Germinal center (tissue), 1 donor: ENCODE results near the gene FERMT3.

Experiments used
- DNase-seq: peaks from one replicate; pipeline ENCODE4 v3.0.0; 2012; ENCODE audit warnings: mixed read lengths, low spot score

Gene FERMT3

DNA sequence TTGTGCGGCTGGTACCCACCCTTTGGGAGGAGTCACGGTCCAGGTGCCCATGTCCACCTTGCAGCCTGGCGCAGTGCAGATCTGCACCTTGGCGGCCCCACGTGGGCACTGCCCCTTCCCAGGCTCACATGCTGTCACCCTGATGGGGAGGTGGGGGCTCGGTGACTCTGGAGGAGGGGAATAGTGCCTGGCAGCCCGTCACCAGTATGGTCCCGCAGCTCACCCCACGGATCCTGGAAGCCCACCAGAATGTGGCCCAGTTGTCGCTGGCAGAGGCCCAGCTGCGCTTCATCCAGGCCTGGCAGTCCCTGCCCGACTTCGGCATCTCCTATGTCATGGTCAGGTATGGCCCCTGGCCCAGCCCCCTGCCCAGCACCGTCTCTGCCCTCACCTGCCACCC is 14.3 kb downstream of the FERMT3 start:
- DNase-seq, result no peak

- no peak for DNase-seq
These were observed 16.1 kb downstream of the FERMT3 start for GRCh38 chr11:64222651-64223000.

GRCh38 chr11:64223001-64223651 is 16.6 kb downstream of the FERMT3 start:
- DNase-seq, result no peak

DNA sequence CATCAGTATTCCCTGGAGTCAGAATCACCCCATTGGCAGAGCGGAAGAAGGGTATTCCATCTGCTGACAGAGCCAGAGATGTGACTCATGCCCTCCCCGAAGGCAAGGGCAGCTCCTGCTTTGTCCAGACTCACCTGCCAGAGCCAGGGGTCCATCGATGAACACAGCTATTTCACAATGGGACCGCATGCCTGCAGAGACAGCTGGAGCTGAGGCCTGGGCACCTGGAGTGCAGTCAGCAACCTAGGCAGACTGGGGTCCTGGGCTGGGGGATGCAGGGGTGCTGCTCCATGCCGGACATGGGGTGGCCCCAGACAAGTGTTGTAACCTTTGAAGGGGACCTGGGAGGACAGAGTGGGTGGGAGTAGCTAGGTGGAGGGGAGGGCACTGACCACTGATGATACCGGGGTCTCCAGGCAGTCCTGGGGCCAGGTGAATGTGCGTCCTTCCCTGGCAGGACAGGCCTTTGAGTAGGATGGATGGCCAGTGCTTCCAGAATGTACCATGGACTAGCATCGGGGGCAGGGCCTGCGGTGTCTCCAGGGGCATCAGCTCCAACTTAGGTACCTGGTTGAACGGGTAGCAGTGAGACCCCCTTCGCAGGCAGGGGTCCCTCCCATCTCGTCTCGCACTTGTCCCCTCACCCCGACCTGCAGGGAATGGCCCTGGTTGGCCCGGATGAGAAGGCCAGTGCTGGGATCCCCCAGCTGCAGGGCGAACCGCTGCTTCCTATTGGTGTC is 17.8 kb downstream of the FERMT3 start:
- no peak for DNase-seq

GRCh38 chr11:64224891-64225607 is 18.5 kb downstream of the FERMT3 start:
- DNase-seq, result no peak

DNA sequence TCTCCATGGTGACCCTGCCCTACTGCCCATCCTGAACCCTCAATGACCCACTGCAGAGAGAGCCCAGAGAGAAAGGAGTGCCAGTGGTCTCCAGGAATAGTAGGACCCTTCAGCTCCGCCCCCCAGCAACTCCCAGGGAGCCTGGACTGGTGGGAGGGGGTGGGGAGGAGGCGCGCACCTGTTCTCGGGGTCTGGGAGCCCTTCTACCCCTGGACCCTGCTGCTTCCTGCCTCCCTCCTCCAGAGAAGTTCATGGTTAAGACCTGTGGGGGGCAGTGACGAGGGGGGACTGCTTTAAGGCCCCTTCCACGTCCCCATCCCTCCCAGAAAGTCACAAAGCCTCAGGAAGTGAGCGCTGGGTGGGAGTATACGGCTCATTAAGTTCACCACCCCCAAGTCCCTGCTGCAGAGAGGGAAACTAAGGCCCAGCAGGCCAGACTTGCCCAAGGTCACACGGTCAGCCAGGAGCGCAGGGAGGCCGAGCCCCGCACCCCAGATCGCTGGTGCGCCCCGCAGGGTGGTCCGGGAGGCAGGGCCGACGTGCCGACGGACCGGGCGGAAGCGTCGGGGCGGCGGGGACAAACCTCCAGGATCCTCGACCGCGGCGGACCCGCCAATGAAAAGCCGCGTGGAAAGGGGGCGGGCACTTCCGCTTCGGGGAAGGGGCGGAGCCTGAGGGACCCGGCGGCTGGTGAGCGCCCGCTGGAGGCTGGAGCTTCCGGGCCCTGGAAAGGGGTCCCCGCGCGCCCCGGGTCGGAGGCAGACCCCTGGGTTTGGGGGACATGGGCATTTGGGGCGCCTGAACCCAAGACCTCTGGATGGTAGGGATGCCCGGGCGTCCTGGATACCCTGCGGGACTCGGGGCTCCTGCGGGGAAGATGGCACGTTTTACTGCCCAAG is 19.3 kb downstream of the FERMT3 start, which contains the start of the genes NUDT22 and TRPT1:
TSS of gene NUDT22 (plus strand) at position 667 of the 899 bp plus-strand sequence. CDS start 379 bp downstream, outside the sequence.
TSS of gene TRPT1 (minus strand) at position 579 of the 899 bp plus-strand sequence. CDS start at position 253, 326 bp downstream.
- peak; percentile 91 for DNase-seq

DNA sequence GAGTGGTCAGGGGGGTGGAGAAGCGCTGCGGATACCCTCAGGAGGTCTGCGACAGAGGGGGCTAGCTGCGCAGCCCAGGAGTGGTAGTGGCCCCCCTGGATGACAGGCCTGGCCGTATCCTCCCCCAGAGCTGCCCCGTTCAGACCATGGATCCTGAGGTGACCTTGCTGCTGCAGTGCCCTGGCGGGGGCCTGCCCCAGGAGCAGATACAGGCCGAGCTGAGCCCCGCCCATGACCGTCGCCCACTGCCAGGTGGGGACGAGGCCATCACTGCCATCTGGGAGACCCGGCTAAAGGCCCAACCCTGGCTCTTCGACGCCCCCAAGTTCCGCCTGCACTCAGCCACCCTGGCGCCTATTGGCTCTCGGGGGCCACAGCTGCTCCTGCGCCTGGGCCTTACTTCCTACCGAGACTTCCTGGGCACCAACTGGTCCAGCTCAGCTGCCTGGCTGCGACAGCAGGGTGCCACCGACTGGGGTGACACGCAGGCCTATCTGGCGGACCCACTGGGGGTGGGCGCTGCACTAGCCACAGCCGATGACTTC is 20.1 kb downstream of the FERMT3 start:
- peak; percentile 78 for DNase-seq

DNA sequence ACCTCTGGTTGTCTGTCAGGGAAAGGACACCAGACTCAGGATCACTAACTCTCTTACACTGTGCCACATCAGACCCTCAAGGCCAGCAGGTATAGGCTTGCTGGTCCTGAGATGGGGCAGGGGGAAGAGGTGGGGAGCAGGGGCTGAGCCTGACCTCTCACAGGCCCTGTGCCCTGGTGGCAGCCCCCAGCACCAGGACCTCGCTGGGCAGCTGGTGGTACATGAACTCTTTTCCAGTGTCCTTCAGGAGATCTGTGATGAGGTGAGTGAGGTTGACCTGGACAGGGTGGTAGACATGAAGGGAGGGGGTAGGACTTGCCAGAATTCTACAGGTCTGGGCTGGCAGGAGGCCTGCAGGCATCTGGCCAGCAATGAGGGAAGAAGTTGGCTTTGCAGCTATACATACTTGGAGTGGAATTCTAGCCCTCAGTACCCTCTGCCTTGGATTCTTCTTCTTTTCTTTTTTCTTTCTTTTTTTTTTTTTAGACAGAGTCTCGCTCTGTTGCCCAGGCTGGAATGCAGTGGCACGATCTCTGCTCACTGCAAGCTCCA is 21.0 kb downstream of the FERMT3 start:
- no peak for DNase-seq

- DNase-seq, result no peak
These were observed 22.7 kb downstream of the FERMT3 start for GRCh38 chr11:64229090-64229743.

DNA sequence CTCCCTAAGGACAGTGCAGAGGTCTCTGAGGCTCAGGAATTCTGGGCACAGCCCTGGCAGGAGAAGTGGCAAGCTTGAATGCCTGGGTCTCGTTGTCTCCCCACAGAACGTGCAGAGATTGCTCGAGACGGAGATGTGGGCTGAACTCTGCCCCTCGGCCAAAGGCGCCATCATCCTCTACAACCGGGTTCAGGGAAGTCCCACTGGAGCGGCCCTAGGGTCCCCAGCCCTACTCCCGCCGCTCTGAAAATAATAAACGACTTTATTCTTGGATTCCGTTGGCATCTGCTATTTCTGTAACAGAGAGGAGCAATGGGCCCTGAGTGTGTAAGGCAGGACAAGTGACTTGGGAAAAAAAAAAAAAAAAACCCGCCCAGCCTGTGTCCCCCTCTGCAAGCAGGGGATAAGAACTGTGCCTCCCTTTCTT is 23.2 kb downstream of the FERMT3 start:
- no peak for DNase-seq

GRCh38 chr11:64230171-64230984 is 23.9 kb downstream of the FERMT3 start, which contains the start of gene DNAJC4:
Gene DNAJC4 (plus strand): TSS chr11:64230548. CDS start chr11:64230855, 307 bp downstream.
- DNase-seq, result peak; percentile 78

DNA sequence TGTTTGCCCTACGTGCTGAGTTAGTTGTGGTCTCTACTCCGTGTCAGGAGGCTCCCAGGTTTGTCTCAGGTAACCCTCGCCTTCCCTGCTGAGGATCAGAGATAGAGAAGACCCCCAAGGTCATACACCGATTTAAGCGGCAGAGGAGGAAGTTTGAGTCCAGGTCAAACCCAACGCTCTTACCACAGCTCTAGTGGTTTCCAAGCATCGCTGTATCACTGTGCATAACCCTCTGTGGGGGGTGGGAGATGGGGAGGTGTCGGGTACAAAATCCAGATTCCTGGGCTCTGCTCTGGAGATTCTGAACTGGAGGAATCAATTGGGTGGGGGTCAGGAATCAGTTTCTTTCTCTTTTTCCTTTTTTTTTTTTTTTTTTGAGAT is 24.5 kb downstream of the FERMT3 start:
- no peak for DNase-seq

GRCh38 chr11:64231546-64231945 is 25.0 kb downstream of the FERMT3 start:
- DNase-seq, result no peak

- no peak for DNase-seq
These were observed 25.9 kb downstream of the FERMT3 start for GRCh38 chr11:64232182-64232966.

DNA sequence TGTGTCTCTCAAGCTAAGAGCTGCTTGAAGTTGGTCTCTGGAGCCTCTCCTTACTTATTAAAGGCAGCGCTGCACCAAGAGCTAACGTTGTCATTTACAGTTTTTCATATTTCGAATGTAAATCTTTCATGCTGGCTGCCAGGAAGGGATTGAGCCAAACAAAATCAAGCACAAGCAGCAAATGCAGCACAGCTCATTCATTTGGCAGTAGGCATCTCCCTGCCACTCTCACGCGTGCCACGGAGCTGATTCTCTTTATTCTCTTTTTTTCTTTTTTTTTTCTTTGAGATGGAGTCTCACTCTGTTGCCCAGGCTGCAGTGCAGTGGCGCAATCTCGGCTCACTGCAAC is 26.4 kb downstream of the FERMT3 start:
- no peak for DNase-seq

DNA sequence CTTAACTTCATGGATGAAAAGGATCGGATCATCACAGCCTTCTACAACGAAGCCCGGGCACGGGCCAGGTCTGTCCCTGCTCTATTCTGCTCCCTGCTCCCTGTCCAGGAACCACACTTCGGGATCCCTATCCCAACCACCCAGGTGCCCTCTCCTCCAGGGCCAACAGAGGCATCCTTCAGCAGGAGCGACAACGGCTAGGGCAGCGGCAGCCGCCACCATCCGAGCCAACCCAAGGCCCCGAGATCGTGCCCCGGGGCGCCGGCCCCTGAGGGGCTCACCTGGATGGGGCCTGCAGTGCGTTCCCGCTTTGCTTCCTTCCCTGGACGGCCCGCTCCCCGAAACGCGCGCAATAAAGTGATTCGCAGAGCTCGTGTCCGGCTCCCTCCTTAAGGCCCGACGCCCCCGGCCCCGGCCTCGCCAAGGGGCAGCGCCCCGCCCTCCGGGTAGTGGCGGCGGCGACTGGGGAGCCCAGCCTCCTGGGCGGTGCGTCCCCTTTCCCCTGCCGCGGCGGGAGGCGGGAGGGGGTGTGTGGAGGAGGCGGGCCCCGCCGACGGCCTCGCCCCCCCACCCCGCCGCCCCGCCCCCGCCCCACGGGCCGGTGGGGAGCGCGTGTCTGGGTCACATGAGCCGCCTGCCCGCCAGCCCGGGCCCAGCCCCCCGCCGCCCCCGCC is 27.5 kb downstream of the FERMT3 start, which contains the start of gene VEGFB:
TSS of gene VEGFB (plus strand) at position 672 of the 674 bp plus-strand sequence. CDS start 250 bp downstream, outside the sequence.
- DNase-seq, result peak; percentile 71

- DNase-seq, result peak; percentile 52
These were observed 28.3 kb downstream of the FERMT3 start for GRCh38 chr11:64234647-64235379.
